ENCODE data around the gene ERP27. TPM values are rescaled to one million over a fixed set of nuclear protein-coding genes. Genes with fewer than 3 reads are reported as not detected.

The ERP27 gene
- total RNA-seq, 4 donors from 2014 or later: 0.47 to 3.5 (median 1.6) TPM

- 26% methylated on average over 5 of the region's 5 CpGs for WGBS, 2 donors
These were observed 32.9 kb downstream of the ERP27 start for GRCh38 chr12:14905269-14906004.

GRCh38 chr12:14904854-14905253 lies 33.5 kb downstream of the ERP27 start:
- intact Hi-C loops (cut with DNase I; ENCODE audit: low total_unique reads): no loop called here
- no peak for TF ChIP-seq POLR2A (IDR thresholded peaks at IDR 0.05)
- no peak for TF ChIP-seq CTCF (IDR thresholded peaks at IDR 0.05)
- H3K4me3 ChIP-seq (ENCODE audit: low read depth, poor library complexity, severe bottlenecking): no peak overlapping the region
- WGBS, 2 donors: 34 to 36% methylated on average over 8 of the region's 8 CpGs
- no peak for DNase-seq (ENCODE audit: low spot score in 2 of 2)

More at GRCh38 chr12:14905269-14906004, 32.9 kb downstream of the ERP27 start:
- DNase-seq (ENCODE audit: low spot score in 2 of 2): no peak
- intact Hi-C loops (cut with DNase I; ENCODE audit: low total_unique reads): no loop called here
- no peak overlapping the region for H3K4me3 ChIP-seq (ENCODE audit: low read depth, poor library complexity, severe bottlenecking)
- TF ChIP-seq POLR2A (IDR thresholded peaks at IDR 0.05) (no peak), CTCF (IDR thresholded peaks at IDR 0.05) (no peak)

- no peak overlapping the region for H3K4me3 ChIP-seq (ENCODE audit: low read depth, poor library complexity, severe bottlenecking)
- WGBS, 2 donors: 82 to 87% methylated on average over 5 of the region's 5 CpGs
- TF ChIP-seq POLR2A (IDR thresholded peaks at IDR 0.05): no peak
- DNase-seq (ENCODE audit: low spot score in 2 of 2): no peak
- intact Hi-C loops (cut with DNase I; ENCODE audit: low total_unique reads): no loop called here
These were observed 34.8 kb downstream of the ERP27 start for GRCh38 chr12:14903386-14904098.

- WGBS, 2 donors: 32 to 33% methylated on average over 2 of the region's 2 CpGs
- DNase-seq (ENCODE audit: low spot score in 2 of 2): no peak
- intact Hi-C loops (cut with DNase I; ENCODE audit: low total_unique reads): no loop called here
- no peak overlapping the region for H3K4me3 ChIP-seq (ENCODE audit: low read depth, poor library complexity, severe bottlenecking)
- no peak for TF ChIP-seq CTCF (IDR thresholded peaks at IDR 0.05)
- no peak for TF ChIP-seq POLR2A (IDR thresholded peaks at IDR 0.05)
These were observed 35.9 kb downstream of the ERP27 start for GRCh38 chr12:14902465-14902864.

- WGBS, 2 donors: 69 to 76% methylated on average over 1 of the region's 1 CpG
- intact Hi-C loops (cut with DNase I; ENCODE audit: low total_unique reads): no loop called here
- no peak for DNase-seq (ENCODE audit: low spot score in 2 of 2)
These were observed 37.1 kb downstream of the ERP27 start for GRCh38 chr12:14901228-14901562.

More at GRCh38 chr12:14901228-14901562, 37.1 kb downstream of the ERP27 start:
- no peak for TF ChIP-seq POLR2A (IDR thresholded peaks at IDR 0.05)
- no peak for TF ChIP-seq CTCF (IDR thresholded peaks at IDR 0.05)
- no peak overlapping the region for H3K4me3 ChIP-seq (ENCODE audit: low read depth, poor library complexity, severe bottlenecking)
